Astrocyte of the spinal cord (primary cell): ENCODE data around the gene MAST2.

Source experiments
- DNase-seq: peaks from one replicate; pipeline ENCODE4 v3.0.0; 2011; ENCODE audit warnings: low read depth, low spot score
- H3K4me3 ChIP-seq: 2 replicates; pipeline ENCODE4 v1.5.1; 2011; ENCODE audit warnings: low read depth, mild to moderate bottlenecking, low read length, moderate library complexity
- CTCF ChIP-seq: IDR thresholded peaks from 2 replicates; pipeline ENCODE4 v1.5.1; 2012; ENCODE audit warnings: low read depth, mild to moderate bottlenecking, low read length, inconsistent platforms
- in situ Hi-C: cut with HindIII; loops from 2 replicates; pipeline ENCODE4 v1.10.0; 2017; ENCODE audit warnings: low sequenced_read_pairs

The MAST2 gene

GRCh38 chr1:45820788-45821187 lies 17.4 kb downstream of the MAST2 start:
- no peak overlapping the region for H3K4me3 ChIP-seq
- in situ Hi-C loops = no loop called here
- no peak for TF ChIP-seq CTCF
- no peak for DNase-seq

GRCh38 chr1:45822644-45823043 lies 19.2 kb downstream of the MAST2 start:
- in situ Hi-C loops = no loop called here
- no peak for TF ChIP-seq CTCF
- no peak for DNase-seq

GRCh38 chr1:45824607-45825006 lies 21.2 kb downstream of the MAST2 start:
- DNase-seq = no peak
- H3K4me3 ChIP-seq = no peak overlapping the region
- in situ Hi-C loops = no loop called here
- no peak for TF ChIP-seq CTCF

More at GRCh38 chr1:45822644-45823043, 19.2 kb downstream of the MAST2 start:
- no peak overlapping the region for H3K4me3 ChIP-seq

- no peak for DNase-seq
- no peak for TF ChIP-seq CTCF
- in situ Hi-C loops = no loop called here
- no peak overlapping the region for H3K4me3 ChIP-seq
These were observed 23.8 kb downstream of the MAST2 start for GRCh38 chr1:45827256-45827655.

GRCh38 chr1:45828841-45829240 lies 25.4 kb downstream of the MAST2 start:
- in situ Hi-C loops = no loop called here
- TF ChIP-seq CTCF = no peak
- DNase-seq = no peak
- H3K4me3 ChIP-seq = no peak overlapping the region

GRCh38 chr1:45833361-45833760 lies 29.9 kb downstream of the MAST2 start:
- no peak for TF ChIP-seq CTCF
- in situ Hi-C loops = no loop called here
- H3K4me3 ChIP-seq = no peak overlapping the region
- no peak for DNase-seq

- in situ Hi-C loops = no loop called here
These were observed 31.3 kb downstream of the MAST2 start for GRCh38 chr1:45834689-45835088.

More at GRCh38 chr1:45834689-45835088, 31.3 kb downstream of the MAST2 start:
- TF ChIP-seq CTCF = no peak
- no peak for DNase-seq
- H3K4me3 ChIP-seq = no peak overlapping the region
